Liver (tissue), 3 donors: ENCODE data around the gene TGFBI.

Experiments used
- ATF3 ChIP-seq: IDR thresholded peaks from 2 replicates; pipeline ENCODE4 v1.6.1; 2016; ENCODE audit warnings: antibody characterized with exemption
- CTCF ChIP-seq: fragments of 150-350 bp; IDR thresholded peaks from 2 replicates; pipeline ENCODE4 v1.5.1; 2017; ENCODE audit warnings: improper control_type of control experiment, low read depth, low read length; ENCODE audit not compliant: missing input control
- EGR1 ChIP-seq, 2 donors: IDR thresholded peaks; 2 replicates each; pipeline ENCODE4 v1.6.1; 2016 to 2018; ENCODE audit warnings: antibody characterized with exemption in 2 of 2, low read depth in 2 of 2
- FOXA1 ChIP-seq: IDR thresholded peaks from 2 replicates; pipeline ENCODE4 v1.6.1; 2016; ENCODE audit warnings: antibody characterized with exemption
- GABPA ChIP-seq, 2 donors: IDR thresholded peaks in 1 of 2; conservative IDR thresholded peaks in 1 of 2; 2 replicates each; pipeline ENCODE4 v1.6.1; 2016; ENCODE audit warnings: antibody characterized with exemption in 2 of 2, mild to moderate bottlenecking in 1 of 2, moderate library complexity in 1 of 2
- HNF4A ChIP-seq, 2 donors: conservative IDR thresholded peaks; 2 replicates each; pipeline ENCODE4 v1.6.1; 2016; ENCODE audit warnings: antibody characterized with exemption in 2 of 2, mild to moderate bottlenecking in 2 of 2
- HNF4G ChIP-seq: IDR thresholded peaks from 2 replicates; pipeline ENCODE4 v1.6.1; 2016; ENCODE audit warnings: antibody characterized with exemption
- JUND ChIP-seq, 2 donors: IDR thresholded peaks; 2 replicates each; pipeline ENCODE4 v1.6.1; 2016; ENCODE audit warnings: antibody characterized with exemption in 2 of 2
- MAX ChIP-seq: IDR thresholded peaks from 2 replicates; pipeline ENCODE4 v1.6.1; 2016; ENCODE audit warnings: antibody characterized with exemption
- RAD21 ChIP-seq, 2 donors: IDR thresholded peaks; 2 replicates each; pipeline ENCODE4 v1.6.1; 2016; ENCODE audit warnings: antibody characterized with exemption in 2 of 2, mild to moderate bottlenecking in 2 of 2
- REST ChIP-seq: IDR thresholded peaks from 2 replicates; pipeline ENCODE4 v1.6.1; 2016; ENCODE audit warnings: antibody characterized with exemption, mild to moderate bottlenecking
- TAF1 ChIP-seq: conservative IDR thresholded peaks from 2 replicates; pipeline ENCODE4 v1.6.1; 2016; ENCODE audit warnings: antibody characterized with exemption, mild to moderate bottlenecking
- YY1 ChIP-seq: IDR thresholded peaks from 2 replicates; pipeline ENCODE4 v1.6.1; 2016; ENCODE audit warnings: antibody characterized with exemption, mild to moderate bottlenecking
- ZBTB33 ChIP-seq: IDR thresholded peaks from 2 replicates; pipeline ENCODE4 v1.6.1; 2016; ENCODE audit warnings: antibody characterized with exemption
- donor health status: healthy.
- donor health status: healthy.

- TF ChIP-seq CTCF, result no peak
- no peak for TF ChIP-seq ZBTB33
- TF ChIP-seq MAX, result no peak
- no peak for TF ChIP-seq GABPA (IDR thresholded peaks at IDR 0.05 in 1 of 2, conservative IDR thresholded peaks at IDR 0.05 in 1 of 2)
- TF ChIP-seq EGR1 (IDR thresholded peaks at IDR 0.05; ENCODE audit: low read depth in 2 of 2), result no peak
- no peak for TF ChIP-seq RAD21 (IDR thresholded peaks at IDR 0.05)
- TF ChIP-seq JUND (IDR thresholded peaks at IDR 0.05), result no peak
- no peak for TF ChIP-seq FOXA1
- TF ChIP-seq REST, result no peak
- TF ChIP-seq TAF1, result no peak
- no peak for TF ChIP-seq ATF3
- TF ChIP-seq HNF4A (conservative IDR thresholded peaks at IDR 0.05), result no peak
- no peak for TF ChIP-seq YY1
- no peak for TF ChIP-seq HNF4G
Measured at GRCh38 chr5:136106351-136107031, 77.7 kb downstream of the TGFBI start.
